ENCODE measurements around the gene CTSS.

CTSS gene

GRCh38 chr1:150751443-150751842 lies 14.1 kb downstream of the CTSS start:
- Histone ChIP-seq H3K9me3 (no peaks in the 10 kb centered on the region), H3K36me3 (no peaks in the 10 kb centered on the region), H3K4me3 (ENCODE audit: low read depth, low read length) (no peak overlapping the region), H3K4me1 (no peaks in the 10 kb centered on the region), H3K27me3 (no peaks in the 10 kb centered on the region)
- TF ChIP-seq, protein P1, sequence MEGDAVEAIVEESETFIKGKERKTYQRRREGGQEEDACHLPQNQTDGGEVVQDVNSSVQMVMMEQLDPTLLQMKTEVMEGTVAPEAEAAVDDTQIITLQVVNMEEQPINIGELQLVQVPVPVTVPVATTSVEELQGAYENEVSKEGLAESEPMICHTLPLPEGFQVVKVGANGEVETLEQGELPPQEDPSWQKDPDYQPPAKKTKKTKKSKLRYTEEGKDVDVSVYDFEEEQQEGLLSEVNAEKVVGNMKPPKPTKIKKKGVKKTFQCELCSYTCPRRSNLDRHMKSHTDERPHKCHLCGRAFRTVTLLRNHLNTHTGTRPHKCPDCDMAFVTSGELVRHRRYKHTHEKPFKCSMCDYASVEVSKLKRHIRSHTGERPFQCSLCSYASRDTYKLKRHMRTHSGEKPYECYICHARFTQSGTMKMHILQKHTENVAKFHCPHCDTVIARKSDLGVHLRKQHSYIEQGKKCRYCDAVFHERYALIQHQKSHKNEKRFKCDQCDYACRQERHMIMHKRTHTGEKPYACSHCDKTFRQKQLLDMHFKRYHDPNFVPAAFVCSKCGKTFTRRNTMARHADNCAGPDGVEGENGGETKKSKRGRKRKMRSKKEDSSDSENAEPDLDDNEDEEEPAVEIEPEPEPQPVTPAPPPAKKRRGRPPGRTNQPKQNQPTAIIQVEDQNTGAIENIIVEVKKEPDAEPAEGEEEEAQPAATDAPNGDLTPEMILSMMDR (IDR thresholded peaks at IDR 0.05; ENCODE audit: low read depth, low read length): no peak
- no peak for DNase-seq

- no peaks in the 10 kb centered on the region for H3K4me1 ChIP-seq
- H3K36me3 ChIP-seq: no peaks in the 10 kb centered on the region
- DNase-seq: no peak
- no peaks in the 10 kb centered on the region for H3K27me3 ChIP-seq
- TF ChIP-seq, protein P1 (IDR thresholded peaks at IDR 0.05; ENCODE audit: low read depth, low read length): no peak
- H3K4me3 ChIP-seq (ENCODE audit: low read depth, low read length): no peak overlapping the region
- no peaks in the 10 kb centered on the region for H3K9me3 ChIP-seq
Observed at GRCh38 chr1:150749720-150750311, 15.8 kb downstream of the CTSS start.

DNA sequence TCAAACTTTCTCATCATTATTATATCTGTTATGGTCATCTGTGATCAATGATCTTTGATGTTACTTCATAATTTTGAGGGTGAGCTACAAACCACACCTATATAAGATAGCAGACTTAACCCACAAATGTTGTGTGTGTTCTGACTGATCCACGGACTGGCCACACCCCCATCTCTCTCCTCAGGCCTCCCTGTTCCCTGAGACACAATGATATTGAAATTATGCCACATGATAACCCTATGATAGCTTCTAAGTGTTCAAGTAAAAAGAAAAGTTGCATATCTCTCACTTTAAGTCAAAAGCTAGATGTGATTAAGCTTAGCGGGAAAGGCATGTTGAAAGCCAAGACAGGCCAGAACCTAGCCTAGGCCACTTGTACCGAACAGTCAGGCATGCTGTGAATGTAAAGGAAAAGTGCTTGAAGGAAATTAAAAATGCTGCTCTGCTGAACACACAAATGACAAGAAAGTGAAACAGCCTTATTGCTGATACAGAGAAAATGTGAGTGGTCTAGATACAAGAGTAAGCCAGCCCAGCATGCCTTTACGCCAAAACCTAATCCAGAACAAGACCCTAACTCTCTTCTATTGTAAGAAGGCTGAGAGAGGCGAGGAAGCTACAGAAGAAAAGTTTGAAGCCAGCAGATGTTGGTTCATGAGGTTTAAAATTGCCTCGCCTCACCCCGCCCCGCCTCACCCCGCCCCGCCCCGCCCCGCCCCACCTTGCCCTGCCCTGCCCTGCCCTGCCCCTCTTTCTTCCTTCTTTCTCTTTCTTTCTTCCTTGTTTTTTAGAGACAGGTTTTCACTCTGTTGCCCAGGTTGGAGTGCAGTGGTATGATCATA lies 16.5 kb downstream of the CTSS start:
- Histone ChIP-seq H3K4me3 (ENCODE audit: low read depth, low read length) (no peak overlapping the region), H3K27me3 (no peaks in the 10 kb centered on the region)

GRCh38 chr1:150730130-150730721 lies 35.4 kb downstream of the CTSS start:
- H3K27me3 ChIP-seq: no peaks in the 10 kb centered on the region
- TF ChIP-seq, protein P1 (IDR thresholded peaks at IDR 0.05; ENCODE audit: low read depth, low read length): no peak
- H3K4me3 ChIP-seq (ENCODE audit: low read depth, low read length): no peak overlapping the region
- H3K4me1 ChIP-seq: no peaks in the 10 kb centered on the region
- no peak for DNase-seq
- no peaks in the 10 kb centered on the region for H3K36me3 ChIP-seq
- H3K9me3 ChIP-seq: no peaks in the 10 kb centered on the region

More for the DNA sequence above, 16.5 kb downstream of the CTSS start:
- TF ChIP-seq, protein P1 (IDR thresholded peaks at IDR 0.05; ENCODE audit: low read depth, low read length): no peak
- Histone ChIP-seq H3K36me3 (no peaks in the 10 kb centered on the region), H3K4me1 (no peaks in the 10 kb centered on the region), H3K9me3 (no peaks in the 10 kb centered on the region)
- DNase-seq: no peak

GRCh38 chr1:150724336-150724735 lies 41.2 kb downstream of the CTSS start:
- Histone ChIP-seq H3K9me3 (no peaks in the 10 kb centered on the region), H3K27me3 (no peaks in the 10 kb centered on the region), H3K36me3 (no peaks in the 10 kb centered on the region), H3K4me3 (ENCODE audit: low read depth, low read length) (no peak overlapping the region), H3K4me1 (no peaks in the 10 kb centered on the region)
- no peak for DNase-seq
- TF ChIP-seq, protein P1 (IDR thresholded peaks at IDR 0.05; ENCODE audit: low read depth, low read length): no peak

- Histone ChIP-seq H3K4me3 (ENCODE audit: low read depth, low read length) (no peak within 1 kb of the TSS), H3K27me3 (no peaks in the 10 kb centered on the region), H3K9me3 (no peaks in the 10 kb centered on the region), H3K4me1 (no peaks in the 10 kb centered on the region), H3K36me3 (no peaks in the 10 kb centered on the region)
- no peak for DNase-seq
- TF ChIP-seq, protein P1 (IDR thresholded peaks at IDR 0.05; ENCODE audit: low read depth, low read length): no peak
Observed at GRCh38 chr1:150720703-150721102, 44.9 kb downstream of the CTSS start, which contains the start of gene HORMAD1. HORMAD1 (minus strand) TSS chr1:150720895; CDS start chr1:150719505, 1,390 bp downstream.
